GM23338 (cell line): ENCODE data around the gene IPO8. TPM values are rescaled to one million over a fixed set of nuclear protein-coding genes. Genes with fewer than 3 reads are reported as not detected.

Source experiments
- ATAC-seq: fragments of 200-7000 bp; cut with Tn5 transposase; 3 replicates; pipeline ENCODE4 v1.9.1; 2020
- DNase-seq: peaks from one replicate; pipeline ENCODE4 v3.0.0-alpha.2; 2015; ENCODE audit warnings: low spot score
- H2AFZ ChIP-seq: fragments of 200-600 bp; sonication (generic); 2 replicates; pipeline ENCODE4 v1.8.0; 2016; ENCODE audit warnings: antibody characterized with exemption, mild to moderate bottlenecking, moderate library complexity
- H3F3A ChIP-seq: fragments of 200-600 bp; sonication (generic); replicated peaks from 2 replicates; pipeline ENCODE4 v1.8.0; 2017; ENCODE audit warnings: antibody characterized with exemption, mixed run types, low read depth
- H3K27ac ChIP-seq: fragments of 200-600 bp; sonication (generic); 2 replicates; pipeline ENCODE4 v1.6.1; 2016; ENCODE audit warnings: low read depth
- H3K27me3 ChIP-seq: fragments of 200-600 bp; sonication (generic); 2 replicates; pipeline ENCODE4 v1.8.0; 2016; ENCODE audit warnings: mild to moderate bottlenecking, mixed run types, moderate library complexity; ENCODE audit not compliant: insufficient read depth
- H3K36me3 ChIP-seq: fragments of 200-600 bp; sonication (generic); 2 replicates; pipeline ENCODE4 v1.8.0; 2016; ENCODE audit warnings: mild to moderate bottlenecking; ENCODE audit not compliant: insufficient read depth
- H3K4me1 ChIP-seq: fragments of 200-600 bp; sonication (generic); 2 replicates; pipeline ENCODE4 v1.8.0; 2016; ENCODE audit warnings: mild to moderate bottlenecking, moderate library complexity; ENCODE audit not compliant: insufficient read depth
- H3K4me2 ChIP-seq: fragments of 200-600 bp; sonication (generic); 2 replicates; pipeline ENCODE4 v1.7.1; 2017; ENCODE audit warnings: mixed run types
- H3K4me3 ChIP-seq: fragments of 200-600 bp; sonication (generic); 2 replicates; pipeline ENCODE4 v1.6.1; 2016; ENCODE audit warnings: mixed run types
- H3K79me2 ChIP-seq: fragments of 200-600 bp; sonication (generic); replicated peaks from 2 replicates; pipeline ENCODE4 v1.8.0; 2017; ENCODE audit warnings: mild to moderate bottlenecking; ENCODE audit not compliant: insufficient read depth
- H3K9me2 ChIP-seq: fragments of 200-600 bp; sonication (generic); 2 replicates; pipeline ENCODE4 v1.8.0; 2017; ENCODE audit not compliant: insufficient read depth
- H4K20me1 ChIP-seq: fragments of 200-600 bp; sonication (generic); replicated peaks from 2 replicates; pipeline ENCODE4 v1.8.0; 2017; ENCODE audit warnings: mild to moderate bottlenecking; ENCODE audit not compliant: insufficient read depth
- H3K27ac Mint-ChIP-seq: 2 replicates; pipeline ENCODE4 v1.8.0; 2020; ENCODE audit warnings: inconsistent platforms, mild to moderate bottlenecking, moderate library complexity, mixed read lengths
- H3K27me3 Mint-ChIP-seq: 3 replicates; pipeline ENCODE4 v1.8.0; 2022; ENCODE audit warnings: low read depth, mild to moderate bottlenecking, moderate library complexity, mixed read lengths, inconsistent platforms; ENCODE audit not compliant: insufficient read depth, poor library complexity
- H3K36me3 Mint-ChIP-seq: 3 replicates; pipeline ENCODE4 v1.8.0; 2021; ENCODE audit warnings: low read depth, mild to moderate bottlenecking, inconsistent platforms, moderate library complexity, mixed read lengths
- H3K4me1 Mint-ChIP-seq: 3 replicates; pipeline ENCODE4 v1.8.0; 2020; ENCODE audit warnings: mild to moderate bottlenecking, inconsistent platforms, mixed read lengths
- H3K4me3 Mint-ChIP-seq: 3 replicates; pipeline ENCODE4 v1.8.0; 2021; ENCODE audit warnings: moderate library complexity, mild to moderate bottlenecking, inconsistent platforms, mixed read lengths
- H3K9me3 Mint-ChIP-seq: 3 replicates; pipeline ENCODE4 v1.8.0; 2020; ENCODE audit warnings: moderate library complexity, mild to moderate bottlenecking, inconsistent platforms, mixed read lengths
- CTCF ChIP-seq, 2 experiments: fragments of 200-600 bp in 1 of 2; sonication (generic) in 1 of 2; conservative IDR thresholded peaks; 2 replicates each; pipeline versions ENCODE4 v1.5.1 to v1.6.1; 2016 to 2017; ENCODE audit warnings: antibody characterized with exemption in 2 of 2, low read depth in 2 of 2, mild to moderate bottlenecking in 2 of 2, moderate library complexity in 1 of 2
- EZH2 ChIP-seq: fragments of 200-600 bp; sonication (generic); IDR thresholded peaks from one replicate; pipeline ENCODE4 v1.8.0; 2017; ENCODE audit warnings: antibody characterized with exemption, mild to moderate bottlenecking, low read depth; ENCODE audit not compliant: unreplicated experiment
- JUNB ChIP-seq: IDR thresholded peaks from one replicate; pipeline ENCODE4 v1.6.1; 2016; ENCODE audit warnings: antibody characterized with exemption; ENCODE audit not compliant: unreplicated experiment
- NANOG ChIP-seq: IDR thresholded peaks from 2 replicates; pipeline ENCODE4 v1.6.1; 2016; ENCODE audit warnings: antibody characterized with exemption, borderline replicate concordance
- POLR2AphosphoS5 ChIP-seq: IDR thresholded peaks from 2 replicates; pipeline ENCODE4 v1.6.1; 2016; ENCODE audit warnings: antibody characterized with exemption, low read depth
- REST ChIP-seq: IDR thresholded peaks from one replicate; pipeline ENCODE4 v1.6.1; 2018; ENCODE audit warnings: antibody characterized with exemption; ENCODE audit not compliant: unreplicated experiment
- STAT1 ChIP-seq: IDR thresholded peaks from one replicate; pipeline ENCODE4 v1.6.1; 2016; ENCODE audit warnings: antibody characterized with exemption; ENCODE audit not compliant: unreplicated experiment
- ZNF114 ChIP-seq: fragments of 250-450 bp; sonication (Bioruptor Pico); IDR thresholded peaks from 2 replicates; pipeline ENCODE4 v1.5.0; 2020; ENCODE audit warnings: mild to moderate bottlenecking, moderate library complexity
- ZNF331 ChIP-seq: fragments of 250-450 bp; sonication (Bioruptor Pico); IDR thresholded peaks from 2 replicates; pipeline ENCODE4 v1.5.0; 2020; ENCODE audit warnings: low read depth, mild to moderate bottlenecking, moderate library complexity
- ZNF462 ChIP-seq: fragments of 250-450 bp; sonication (Bioruptor Pico); IDR thresholded peaks from 2 replicates; pipeline ENCODE4 v1.5.0; 2020; ENCODE audit warnings: mild to moderate bottlenecking, moderate library complexity
- polyA plus RNA-seq: library from polyadenylated mRNA; unstranded; fragments of >200 nt; fragmentation: Nextera tagmentation; extraction: Ambion mirVana; gene quantifications from 2 replicates; pipeline ENCODE4 v1.2.1, GENCODE V29; 2016
- total RNA-seq: library from RNA; depleted of rRNA; stranded (reverse); fragments of >200 nt; shearing (Covaris generic); gene quantifications from 2 replicates; pipeline ENCODE4 v1.2.3, GENCODE V29; 2014

IPO8 gene
- total and polyA plus RNA-seq, 2 experiments from 2014 or later: 13.4 to 53.6 TPM

GRCh38 chr12:30719060-30719459 lies 23.4 kb upstream of the IPO8 start:
- Mint-ChIP-seq H3K9me3 (no peaks in the 10 kb centered on the region), H3K4me3 (no peak overlapping the region), H3K27me3 (no peaks in the 10 kb centered on the region), H3K36me3 (peaks cover 39% of the 10 kb centered on the region), H3K4me1 (no peaks in the 10 kb centered on the region), H3K27ac (no peak overlapping the region)
- H3K36me3 ChIP-seq: peaks cover 29% of the 10 kb centered on the region
- H3K27me3 ChIP-seq: no peaks in the 10 kb centered on the region
- H2AFZ ChIP-seq: no peak overlapping the region
- H4K20me1 ChIP-seq: peaks cover 3% of the 10 kb centered on the region
- 0 out of 2 replicates have a peak, but pooled peaks cover 3% of the 10 kb centered on the region for H3K79me2 ChIP-seq
- H3K4me1 ChIP-seq: no peaks in the 10 kb centered on the region
- no peaks in the 10 kb centered on the region for H3K9me2 ChIP-seq
- no peak overlapping the region for H3K4me3 ChIP-seq
- no peak for DNase-seq
- TF ChIP-seq ZNF331 (no peak), NANOG (no peak), ZNF462 (CRISPR knock-in tag) (no peak), EZH2 (no peak)
- H3K27ac ChIP-seq: no peak overlapping the region
- ATAC-seq: no peak
- no peaks in the 10 kb centered on the region for H3F3A ChIP-seq
- no peak overlapping the region for H3K4me2 ChIP-seq

GRCh38 chr12:30707613-30708342 lies 12.1 kb upstream of the IPO8 start:
- H3F3A ChIP-seq: no peaks in the 10 kb centered on the region
- peak; percentile 13 for DNase-seq
- TF ChIP-seq REST: no peak
- TF ChIP-seq JUNB: no peak
- TF ChIP-seq CTCF (conservative IDR thresholded peaks at IDR 0.05; ENCODE audit: low read depth in 2 of 2): no peak
- TF ChIP-seq STAT1: no peak
- TF ChIP-seq EZH2: no peak
- no peak for TF ChIP-seq ZNF114
- TF ChIP-seq POLR2AphosphoS5: no peak
- no peak for TF ChIP-seq ZNF331

More at GRCh38 chr12:30707613-30708342, 12.1 kb upstream of the IPO8 start:
- no peak overlapping the region for H3K4me3 ChIP-seq
- no peaks in the 10 kb centered on the region for H3K79me2 ChIP-seq
- no peak for ATAC-seq
- no peaks in the 10 kb centered on the region for H3K4me1 ChIP-seq
- H3K36me3 ChIP-seq: peaks cover 16% of the 10 kb centered on the region; the same call in 1 of the 2 replicates
- H4K20me1 ChIP-seq: no peaks in the 10 kb centered on the region
- no peaks in the 10 kb centered on the region for H3K27me3 ChIP-seq
- H3K27me3 Mint-ChIP-seq: peaks cover 2% of the 10 kb centered on the region
- H3K36me3 Mint-ChIP-seq: peaks cover 45% of the 10 kb centered on the region
- H3K4me3 Mint-ChIP-seq: no peak overlapping the region
- H3K4me2 ChIP-seq: no peak overlapping the region
- H2AFZ ChIP-seq: no peak overlapping the region
- H3K9me3 Mint-ChIP-seq: no peaks in the 10 kb centered on the region
- H3K4me1 Mint-ChIP-seq: peaks cover 8% of the 10 kb centered on the region; the same call in 1 of the 3 replicates
- no peak overlapping the region for H3K27ac Mint-ChIP-seq
- no peaks in the 10 kb centered on the region for H3K9me2 ChIP-seq
- H3K27ac ChIP-seq: no peak overlapping the region
